HG03135 (cell line): Measurements from ENCODE around the gene VWCE.
A peak's percentile ranks its signal among the peaks of the same experiment; 100 is the strongest.

ENCODE experiments used
- ATAC-seq: cut with Tn5 transposase; IDR thresholded peaks from one replicate; pipeline ENCODE4 v1.9.1; 2021; ENCODE audit warnings: mild to moderate bottlenecking, moderate library complexity; ENCODE audit not compliant: unreplicated experiment

VWCE gene, protein sequence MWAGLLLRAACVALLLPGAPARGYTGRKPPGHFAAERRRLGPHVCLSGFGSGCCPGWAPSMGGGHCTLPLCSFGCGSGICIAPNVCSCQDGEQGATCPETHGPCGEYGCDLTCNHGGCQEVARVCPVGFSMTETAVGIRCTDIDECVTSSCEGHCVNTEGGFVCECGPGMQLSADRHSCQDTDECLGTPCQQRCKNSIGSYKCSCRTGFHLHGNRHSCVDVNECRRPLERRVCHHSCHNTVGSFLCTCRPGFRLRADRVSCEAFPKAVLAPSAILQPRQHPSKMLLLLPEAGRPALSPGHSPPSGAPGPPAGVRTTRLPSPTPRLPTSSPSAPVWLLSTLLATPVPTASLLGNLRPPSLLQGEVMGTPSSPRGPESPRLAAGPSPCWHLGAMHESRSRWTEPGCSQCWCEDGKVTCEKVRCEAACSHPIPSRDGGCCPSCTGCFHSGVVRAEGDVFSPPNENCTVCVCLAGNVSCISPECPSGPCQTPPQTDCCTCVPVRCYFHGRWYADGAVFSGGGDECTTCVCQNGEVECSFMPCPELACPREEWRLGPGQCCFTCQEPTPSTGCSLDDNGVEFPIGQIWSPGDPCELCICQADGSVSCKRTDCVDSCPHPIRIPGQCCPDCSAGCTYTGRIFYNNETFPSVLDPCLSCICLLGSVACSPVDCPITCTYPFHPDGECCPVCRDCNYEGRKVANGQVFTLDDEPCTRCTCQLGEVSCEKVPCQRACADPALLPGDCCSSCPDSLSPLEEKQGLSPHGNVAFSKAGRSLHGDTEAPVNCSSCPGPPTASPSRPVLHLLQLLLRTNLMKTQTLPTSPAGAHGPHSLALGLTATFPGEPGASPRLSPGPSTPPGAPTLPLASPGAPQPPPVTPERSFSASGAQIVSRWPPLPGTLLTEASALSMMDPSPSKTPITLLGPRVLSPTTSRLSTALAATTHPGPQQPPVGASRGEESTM

DNA sequence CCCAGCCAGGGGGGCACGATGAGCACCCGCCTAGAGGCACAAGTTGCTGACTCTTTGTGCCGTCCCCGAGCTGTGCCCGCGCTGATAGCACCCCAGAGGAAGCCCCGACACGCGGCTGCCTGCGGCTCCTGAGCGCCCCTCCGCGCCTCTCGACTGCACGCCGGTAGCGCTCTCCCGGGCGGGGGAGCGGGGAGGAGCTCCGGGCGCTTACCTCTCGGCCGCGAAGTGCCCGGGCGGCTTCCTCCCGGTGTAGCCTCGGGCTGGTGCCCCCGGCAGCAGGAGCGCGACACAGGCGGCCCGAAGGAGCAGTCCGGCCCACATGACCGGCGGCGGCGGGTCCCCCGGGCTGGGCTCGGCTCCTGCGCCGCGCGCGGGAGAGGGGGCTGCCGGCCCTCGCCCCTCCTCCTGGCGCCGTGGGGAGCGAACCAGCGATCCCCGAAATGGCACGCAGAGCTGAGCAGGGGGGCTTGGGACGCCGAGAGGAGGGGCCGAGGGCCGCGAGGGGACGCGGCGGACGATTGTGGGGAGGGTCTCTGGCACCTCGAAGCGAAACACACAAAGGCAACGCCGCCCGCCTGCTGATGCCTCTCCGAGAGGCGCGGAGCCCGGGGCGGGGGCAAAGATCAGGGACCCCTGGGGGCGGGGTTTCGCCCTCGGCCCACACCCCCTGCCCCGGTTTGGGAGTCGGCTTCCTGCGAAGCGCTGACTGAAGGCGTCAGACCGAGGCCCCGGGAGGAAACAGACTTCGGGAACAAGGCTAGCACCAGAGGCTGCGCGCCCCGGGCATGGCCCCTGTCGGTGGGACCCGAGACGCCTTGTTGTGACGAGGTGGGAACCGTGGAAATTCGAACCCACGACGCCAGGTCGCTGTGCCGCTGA lies at the start of gene VWCE:
VWCE (minus strand) TSS at position 600 of the 879 bp plus-strand sequence; CDS start at position 321, 279 bp downstream.
- ATAC-seq: peak; percentile 82

DNA sequence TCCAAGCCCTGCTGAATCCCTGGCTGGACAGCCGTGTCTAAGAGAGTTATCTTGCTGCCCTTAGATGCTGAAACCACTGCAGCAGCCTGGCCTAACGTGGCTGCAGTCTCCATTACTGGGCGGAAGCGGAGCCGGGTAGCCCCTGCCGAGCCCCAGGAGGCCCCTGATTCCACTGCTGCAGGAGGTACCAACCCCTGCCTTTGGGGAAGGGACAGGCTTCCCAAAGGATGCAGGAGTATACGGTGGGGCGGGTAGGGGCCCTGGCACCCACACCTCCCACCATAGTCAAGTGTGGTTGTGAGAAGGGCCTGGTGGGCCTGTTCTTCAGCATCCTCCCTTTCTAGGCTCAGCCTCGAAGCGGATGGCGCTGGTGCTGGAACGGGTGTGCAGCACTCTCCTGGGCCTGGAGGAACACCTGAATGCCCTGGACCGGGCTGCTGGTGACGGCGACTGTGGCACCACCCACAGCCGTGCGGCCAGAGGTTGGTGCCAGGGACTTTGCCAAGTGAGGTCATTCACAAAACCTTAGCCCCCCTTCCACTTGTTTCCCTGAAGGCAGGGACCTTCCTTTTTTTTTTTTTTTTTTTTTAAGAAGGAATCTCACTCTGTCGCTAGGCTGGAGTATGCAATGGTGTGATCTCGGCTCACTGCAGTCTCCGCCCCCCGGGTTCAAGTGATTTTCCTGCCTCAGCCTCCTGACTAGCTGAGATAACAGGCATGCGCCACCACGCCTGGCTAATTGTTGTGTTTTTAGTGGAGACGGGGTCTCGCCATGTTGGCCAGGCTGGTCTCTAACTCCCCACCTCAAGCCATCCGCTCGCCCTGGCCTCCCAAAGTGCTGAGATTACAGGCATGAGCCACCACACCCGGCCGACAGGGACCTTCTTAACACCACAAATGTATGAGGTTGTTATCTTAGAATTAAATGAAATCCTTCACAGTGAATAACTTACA lies 49.0 kb upstream of the VWCE start:
- ATAC-seq: no peak

DNA sequence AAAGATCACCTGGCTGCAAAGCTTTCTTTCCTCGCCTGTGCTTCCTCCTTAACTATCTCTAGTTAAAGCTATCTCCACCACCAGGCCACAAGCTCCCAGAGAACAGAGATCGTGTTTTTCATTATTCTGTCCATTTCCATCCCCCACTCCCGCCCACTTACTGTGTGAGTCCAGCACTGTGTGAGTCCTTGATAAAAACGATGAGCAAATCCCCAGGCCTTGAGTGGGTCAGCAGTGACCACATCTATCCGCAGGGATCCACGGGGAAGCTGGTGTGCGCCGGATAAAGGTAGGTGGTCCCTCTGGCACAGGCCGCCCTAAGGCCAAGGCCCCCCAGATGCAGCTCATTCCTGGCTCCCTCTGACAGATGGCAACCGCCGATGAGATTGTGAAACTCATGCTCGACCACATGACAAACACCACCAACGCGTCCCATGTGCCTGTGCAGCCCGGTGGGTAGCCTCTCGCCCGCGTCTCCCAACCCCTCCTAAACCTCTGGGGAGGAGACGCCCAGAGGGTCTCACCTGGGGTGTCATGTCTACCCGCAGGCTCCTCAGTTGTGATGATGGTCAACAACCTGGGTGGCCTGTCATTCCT lies 47.2 kb upstream of the VWCE start:
- ATAC-seq: no peak

DNA sequence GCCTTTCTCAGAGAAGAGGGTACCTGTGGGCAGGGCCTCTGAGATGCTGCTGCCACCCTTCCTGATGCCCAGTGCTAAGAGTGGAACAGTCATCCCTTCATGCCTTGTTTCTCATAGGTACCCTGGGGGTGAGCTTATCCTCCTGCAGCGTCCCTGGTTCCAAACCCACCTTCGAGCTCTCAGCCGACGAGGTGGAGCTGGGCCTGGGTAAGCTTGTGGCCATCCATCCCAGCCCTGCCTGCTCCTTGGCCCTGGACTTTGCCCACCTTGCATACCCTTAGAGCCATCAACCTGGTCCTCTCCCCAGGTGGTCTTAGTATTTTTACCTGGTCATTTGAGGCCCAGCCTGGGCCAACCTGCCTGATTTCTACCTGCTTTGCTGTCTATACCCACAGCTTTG lies 46.6 kb upstream of the VWCE start:
- ATAC-seq: no peak

DNA sequence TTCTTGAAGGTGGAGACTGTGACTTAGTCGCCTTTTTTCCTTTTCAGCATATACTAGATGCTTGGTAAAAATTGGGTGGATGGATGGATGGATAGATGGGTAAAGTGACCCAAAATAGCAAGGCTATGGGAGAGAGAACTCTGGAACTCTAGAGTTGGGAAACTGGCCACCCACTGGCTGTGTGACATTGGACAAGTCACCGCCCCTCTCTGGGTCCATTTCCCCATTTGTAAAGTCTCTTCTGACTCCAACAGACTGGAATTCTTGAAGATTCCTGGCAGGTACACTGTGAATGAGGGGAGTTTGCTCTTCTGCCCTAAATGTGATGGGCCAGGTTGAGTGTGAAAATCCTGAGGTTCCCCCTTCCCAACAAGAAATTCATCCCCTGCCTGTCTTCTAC lies 45.9 kb upstream of the VWCE start:
- ATAC-seq: no peak

DNA sequence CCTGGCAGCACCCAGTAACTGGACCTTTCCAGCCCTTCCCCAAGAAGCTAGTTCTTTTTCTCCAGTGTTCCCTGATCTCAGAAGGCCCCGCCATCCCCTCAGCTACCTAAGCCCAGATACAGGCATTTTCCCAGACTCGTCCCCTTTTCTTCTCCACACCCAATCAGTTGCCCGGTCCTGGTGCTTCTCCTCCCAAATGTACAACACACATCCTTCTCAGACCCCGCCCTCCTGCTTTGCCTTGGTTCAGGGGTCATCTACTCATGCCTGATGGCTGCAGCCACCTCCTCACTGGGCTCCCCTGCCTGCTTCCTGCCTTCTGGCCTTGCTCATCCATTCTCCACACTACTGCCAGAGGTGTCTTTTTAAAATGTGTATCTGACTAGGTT lies 44.4 kb upstream of the VWCE start:
- ATAC-seq: no peak

DNA sequence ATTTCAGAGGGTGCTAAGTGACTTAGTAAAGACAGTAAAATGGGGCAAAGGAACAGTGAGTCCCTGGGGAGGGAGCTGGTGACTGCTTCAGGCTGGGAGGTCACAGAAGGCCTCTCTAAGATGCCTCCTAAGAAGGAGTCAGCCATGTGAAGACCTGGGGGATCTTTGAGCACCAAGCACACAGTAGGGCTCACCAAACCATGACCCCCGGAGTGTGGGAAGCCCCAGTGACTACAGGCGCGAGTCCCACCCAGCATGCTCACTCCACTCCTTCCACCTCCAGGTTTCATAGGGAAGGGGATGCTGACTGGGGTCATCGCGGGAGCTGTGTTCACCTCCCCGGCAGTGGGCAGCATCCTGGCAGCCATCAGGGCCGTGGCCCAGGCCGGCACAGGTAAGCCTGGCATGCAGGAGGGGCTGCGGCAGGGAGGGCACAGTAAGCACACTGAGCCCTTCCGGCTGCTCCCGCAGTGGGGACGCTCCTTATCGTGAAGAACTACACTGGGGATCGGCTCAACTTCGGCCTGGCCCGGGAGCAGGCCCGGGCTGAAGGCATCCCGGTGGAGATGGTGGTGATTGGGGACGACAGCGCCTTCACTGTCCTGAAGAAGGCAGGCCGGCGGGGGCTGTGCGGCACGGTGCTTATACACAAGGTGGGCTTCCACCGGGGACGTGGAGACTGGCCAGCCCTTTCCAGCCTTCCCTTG lies 43.8 kb upstream of the VWCE start:
- no peak for ATAC-seq

DNA sequence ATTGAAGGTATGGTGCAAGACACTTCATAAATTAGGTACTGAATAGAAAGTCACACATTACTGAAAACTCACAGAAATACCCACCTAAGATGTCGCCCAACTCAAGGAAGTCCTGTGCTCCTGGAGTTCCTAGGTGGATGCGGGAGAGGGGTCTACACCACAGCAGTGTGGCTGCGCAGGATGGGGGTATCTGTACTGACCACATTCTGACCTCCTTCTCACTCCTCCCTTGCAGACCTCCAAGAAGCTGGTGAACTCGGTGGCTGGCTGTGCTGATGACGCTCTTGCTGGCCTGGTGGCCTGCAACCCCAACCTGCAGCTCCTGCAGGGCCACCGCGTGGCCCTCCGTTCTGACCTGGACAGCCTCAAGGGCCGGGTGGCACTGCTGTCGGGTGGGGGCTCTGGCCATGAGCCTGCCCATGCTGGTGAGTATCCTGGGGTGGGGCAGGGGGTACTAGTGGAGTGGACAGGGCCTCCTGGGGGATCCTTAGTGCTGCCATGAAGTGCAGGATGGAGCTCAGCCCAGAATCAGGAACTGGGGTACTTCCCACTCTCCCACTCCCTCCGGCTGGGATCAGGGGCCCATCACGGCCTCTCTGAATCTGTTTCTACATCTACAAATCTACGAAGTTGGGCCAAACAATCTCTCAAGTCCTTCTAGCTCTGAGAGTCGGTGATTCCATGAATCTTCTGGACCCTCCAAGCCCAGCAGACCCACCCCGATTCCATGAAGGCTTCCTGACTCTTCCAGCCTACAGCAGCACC lies 42.8 kb upstream of the VWCE start:
- no peak for ATAC-seq

DNA sequence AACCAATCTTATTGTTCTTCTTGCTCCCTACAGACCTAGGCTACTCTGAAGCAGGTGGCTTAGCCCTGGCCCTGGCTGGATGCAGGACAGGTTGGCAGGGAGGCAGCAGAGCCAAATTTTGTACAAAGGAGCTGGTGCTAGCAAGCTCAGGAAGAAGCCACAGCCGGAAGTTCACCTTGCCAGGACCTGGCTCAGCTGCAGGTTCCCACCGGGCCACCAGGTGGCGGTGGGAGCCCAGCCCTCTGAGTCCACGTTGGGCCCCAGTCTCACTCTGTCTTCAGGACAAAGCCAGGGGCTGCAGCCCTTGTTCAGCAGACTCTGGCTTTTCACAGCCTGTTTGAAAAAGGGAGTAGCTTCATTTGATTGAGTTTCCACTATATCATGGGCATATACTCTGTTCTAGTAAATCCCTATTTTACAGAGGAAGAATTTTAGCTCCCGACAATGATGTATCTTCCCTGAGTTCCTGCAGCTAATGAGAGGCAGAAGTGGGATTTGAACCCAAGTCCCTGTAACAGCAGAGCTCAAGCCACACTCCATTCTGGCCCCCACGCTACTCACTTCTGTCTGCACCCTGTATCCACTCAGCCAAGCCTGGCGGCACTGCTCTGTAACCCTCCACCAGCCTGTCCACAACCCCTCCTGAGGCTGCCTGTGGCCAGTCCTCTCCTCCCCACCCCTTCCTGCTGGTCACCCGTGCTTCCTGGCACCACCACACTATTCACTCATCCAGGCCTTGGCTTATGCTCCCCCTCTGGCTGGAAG lies 41.2 kb upstream of the VWCE start:
- peak; percentile 57 for ATAC-seq

DNA sequence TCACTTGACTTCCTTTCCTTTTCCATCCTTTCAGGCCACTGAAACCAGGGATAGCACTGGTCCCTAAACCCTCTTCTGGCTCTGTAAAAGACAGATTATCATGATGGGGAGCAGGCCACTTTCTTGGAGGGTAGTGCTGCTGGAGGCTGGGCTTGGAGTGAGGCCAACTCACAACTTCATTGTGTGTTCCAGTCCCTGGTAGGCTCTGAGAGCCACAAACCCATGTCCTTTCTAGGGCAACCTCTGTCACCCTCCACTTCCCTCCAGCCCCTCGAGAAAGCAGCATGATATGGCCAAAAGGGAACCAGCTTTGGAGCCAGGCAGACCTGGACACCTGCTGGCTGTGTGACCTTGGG lies 40.2 kb upstream of the VWCE start:
- ATAC-seq: no peak

DNA sequence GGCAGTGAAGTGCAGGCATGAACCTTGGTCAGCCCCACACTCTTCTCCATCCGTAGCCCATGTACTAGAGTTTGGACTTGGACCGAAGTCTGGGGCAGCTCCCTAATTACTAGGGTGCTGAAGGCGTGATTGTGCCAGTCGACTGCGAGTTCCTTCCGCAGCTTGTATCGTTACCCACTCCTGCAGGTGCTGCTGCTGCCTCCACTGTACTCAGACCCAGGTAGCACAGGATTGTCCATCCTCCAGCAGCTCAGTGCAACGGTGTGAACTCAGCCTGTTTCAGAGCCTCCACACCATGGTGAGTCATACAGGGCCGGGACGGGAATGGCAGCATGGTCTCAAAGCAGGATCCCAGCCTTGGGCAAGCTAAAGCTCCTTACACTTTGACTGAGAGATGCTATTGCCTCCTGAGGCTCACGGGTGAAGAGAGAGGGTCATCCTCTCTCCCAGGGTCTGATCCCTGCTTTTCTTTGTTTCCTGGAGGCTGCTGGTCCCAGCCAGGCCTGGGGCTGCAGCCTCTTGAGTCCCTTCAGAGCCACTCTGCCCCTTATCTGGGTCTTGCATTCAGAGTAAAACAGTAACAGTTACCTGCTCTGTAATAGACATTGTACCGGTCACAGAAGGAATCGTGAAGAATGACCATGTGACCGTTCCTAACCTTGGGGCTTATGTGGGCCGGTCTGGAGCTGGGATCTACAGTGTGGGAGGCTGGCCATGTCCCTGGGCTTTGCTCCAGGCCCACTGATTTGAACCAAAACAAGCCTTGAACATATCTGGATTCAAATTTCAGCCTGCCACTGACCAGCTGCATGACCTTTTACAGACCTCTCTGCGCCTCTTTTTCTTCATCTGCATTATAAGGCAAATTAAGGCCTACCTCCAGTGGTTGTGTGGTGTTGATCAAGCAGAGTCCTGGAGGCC lies 39.6 kb upstream of the VWCE start:
- no peak for ATAC-seq

DNA sequence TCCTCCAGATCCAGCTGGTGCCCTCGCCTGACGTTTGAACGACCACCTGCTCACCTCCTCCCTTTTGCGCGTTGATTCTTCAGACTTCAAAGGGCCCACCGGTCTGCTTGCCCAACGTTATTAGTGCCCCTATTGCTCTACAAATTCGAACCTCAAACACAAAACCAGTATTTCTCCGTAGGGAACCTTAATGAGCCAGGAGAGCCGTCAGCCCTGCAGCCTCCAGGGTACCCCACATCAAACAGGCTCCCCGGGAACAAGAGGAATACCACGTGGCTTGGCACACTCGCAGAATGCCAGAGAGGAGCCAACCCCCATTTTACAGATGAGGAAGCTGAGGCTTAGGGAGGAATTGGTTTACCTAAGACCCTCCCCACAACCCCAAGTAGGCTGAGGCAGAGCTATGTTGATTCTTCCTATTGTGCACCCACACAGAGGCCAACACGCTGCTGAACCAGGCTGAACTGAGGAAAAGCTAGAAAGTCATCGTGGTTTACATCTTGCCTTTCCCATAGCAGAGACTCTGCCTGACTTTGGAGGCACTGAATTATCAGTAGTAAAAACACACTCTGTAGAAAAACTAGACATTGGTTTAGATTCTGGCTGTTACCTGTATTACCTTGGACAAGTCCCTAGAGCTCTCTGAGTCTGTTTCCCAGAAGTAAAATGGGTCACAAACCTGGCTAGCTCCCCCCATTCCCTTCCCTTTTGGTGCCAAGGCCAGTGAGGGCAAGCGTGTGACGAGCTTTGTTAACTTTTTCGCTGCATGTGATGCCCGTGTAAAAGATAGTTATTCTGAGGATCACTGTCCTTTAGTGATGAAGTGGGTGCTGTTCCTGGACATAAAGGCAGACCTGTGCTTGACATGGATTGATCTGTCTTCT lies 38.7 kb upstream of the VWCE start:
- no peak for ATAC-seq

DNA sequence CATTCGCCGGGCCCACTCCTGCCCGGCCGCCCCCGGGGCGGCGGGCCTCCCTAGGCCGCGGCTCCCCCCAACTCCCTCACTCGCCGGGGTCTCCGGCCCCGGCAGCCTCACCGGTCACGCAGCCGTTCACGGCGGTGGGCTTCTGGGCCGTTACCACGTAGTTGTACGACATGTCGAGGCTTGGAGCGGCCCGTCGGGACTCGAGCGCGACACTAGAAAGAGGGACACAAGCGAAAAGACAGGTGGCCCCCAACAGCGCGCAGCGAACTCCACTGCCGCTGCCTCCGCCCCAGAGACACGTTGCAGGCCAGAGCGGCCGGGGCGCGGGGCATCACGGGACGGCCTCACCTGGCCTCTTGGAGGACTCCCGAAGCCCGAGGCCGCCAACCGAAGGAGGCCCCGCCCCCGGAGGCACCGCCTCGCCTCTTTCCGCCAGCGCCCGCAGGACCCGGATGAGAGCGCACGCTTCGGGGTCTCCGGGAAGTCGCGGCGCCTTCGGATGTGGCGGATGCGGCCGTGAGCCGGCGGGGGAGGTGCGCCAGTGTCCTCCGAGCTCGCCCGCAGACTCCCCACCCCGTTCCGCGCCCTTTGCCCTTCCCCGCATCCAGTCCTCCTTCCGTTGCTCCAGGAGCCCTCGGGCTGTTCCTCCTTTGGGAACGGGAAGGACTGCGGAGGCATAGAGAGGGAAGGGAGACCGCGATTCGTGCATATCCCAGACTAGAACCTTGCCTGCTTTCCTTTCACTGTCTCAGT lies 37.9 kb upstream of the VWCE start, which contains the start of the genes DDB1 and TKFC:
DDB1 (minus strand) TSS at position 309 of the 753 bp plus-strand sequence; CDS start at position 172, 137 bp downstream.
TKFC (plus strand) TSS at position 432 of the 753 bp plus-strand sequence. CDS start 1,501 bp downstream, outside the sequence.
- peak; percentile 80 for ATAC-seq

DNA sequence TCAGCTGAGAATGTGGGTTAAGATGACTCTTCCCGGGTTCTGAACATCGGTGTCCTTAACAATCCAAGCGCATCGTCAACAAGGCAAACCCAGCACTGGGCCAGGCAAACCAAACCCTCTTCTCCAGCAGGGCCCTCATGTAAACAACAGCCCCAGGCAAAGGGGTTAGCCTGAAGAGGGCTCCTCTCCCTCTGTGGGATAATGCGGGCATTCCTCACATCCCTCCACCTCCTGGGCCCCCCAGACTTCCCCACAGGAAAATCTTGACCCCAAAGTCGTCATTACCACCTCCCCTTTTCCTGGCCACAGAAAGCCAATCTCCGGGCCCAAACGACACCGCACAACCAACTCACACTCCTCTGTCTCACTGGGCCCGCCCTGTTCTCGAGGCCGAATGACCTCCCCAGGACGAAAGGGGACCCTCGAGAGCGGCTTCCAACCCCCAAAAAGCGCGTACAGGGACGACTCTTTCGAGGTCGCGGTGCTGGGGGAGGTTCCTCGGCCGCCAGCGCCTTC lies 37.2 kb upstream of the VWCE start:
- peak; percentile 1 for ATAC-seq
